ENCODE measurements around the gene OR2A1. TPM values are rescaled to one million over a fixed set of nuclear protein-coding genes. Genes with fewer than 3 reads are reported as not detected.
"Not testable (repeated sequence)": the region's sequence is repeated elsewhere in the genome, so short reads cannot be mapped to it uniquely, and the experiment has no call there.

OR2A1 gene
- total RNA-seq, 1 donor from 2014 or later: 0.16 TPM

DNA sequence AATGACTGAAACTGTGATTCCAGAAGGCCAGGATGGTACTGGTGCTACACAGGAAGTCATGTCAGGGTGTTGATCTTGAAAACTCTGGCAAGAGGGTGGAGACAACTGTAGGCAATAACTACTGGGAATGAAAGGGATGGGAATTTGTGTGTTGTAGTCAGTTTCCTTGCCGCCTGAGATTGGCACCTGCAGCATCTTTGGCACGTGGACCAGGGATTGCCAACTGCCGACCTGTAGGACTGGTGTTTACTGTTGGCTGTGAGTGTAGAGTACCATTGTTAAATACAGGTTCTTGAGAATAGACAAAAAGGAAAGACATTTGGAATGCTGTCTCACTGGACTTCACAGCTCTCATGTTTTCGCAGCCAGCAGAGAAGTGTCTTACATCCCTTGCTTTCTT, 11.1 kb downstream of the OR2A1 start:
- DNase-seq (ENCODE audit: low spot score): not testable (repeated sequence)

DNA sequence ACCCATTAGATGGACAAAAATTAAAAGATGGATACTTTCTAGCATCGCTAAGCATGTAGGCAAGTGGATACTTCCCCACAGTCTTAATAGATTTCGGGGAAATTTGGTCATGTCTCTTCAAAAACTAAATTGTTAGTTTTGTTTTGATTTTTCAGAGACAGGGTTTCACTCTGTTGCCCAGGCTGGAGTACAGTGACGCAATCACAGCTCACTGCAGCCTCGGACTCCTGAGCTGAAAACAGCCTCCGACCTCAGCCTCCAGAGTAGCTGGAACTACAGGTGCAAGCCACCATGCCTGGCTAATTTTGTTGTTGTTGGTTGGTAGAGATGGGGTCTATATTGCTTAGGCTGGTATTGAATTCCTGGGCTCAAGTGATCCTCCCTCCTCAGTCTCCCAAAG, 13.6 kb downstream of the OR2A1 start:
- DNase-seq (ENCODE audit: low spot score): not testable (repeated sequence)

DNA sequence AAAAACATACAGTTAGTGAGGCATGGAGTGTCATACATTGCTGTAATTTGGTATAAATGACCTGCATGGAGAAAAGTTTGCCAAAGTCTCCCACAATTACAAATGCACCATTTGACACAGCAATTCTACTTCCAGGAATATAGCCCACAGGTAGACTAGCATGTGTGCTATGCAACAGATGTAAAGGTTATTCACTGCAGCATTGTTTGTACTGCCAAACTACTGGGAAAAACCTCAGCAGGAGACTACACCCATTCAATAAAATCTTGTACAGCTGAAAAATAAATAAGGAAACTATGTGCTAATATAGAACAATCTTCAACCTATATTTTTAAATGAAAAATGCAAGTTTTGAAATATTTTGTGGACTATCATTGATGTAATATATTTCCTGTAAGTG, 17.8 kb downstream of the OR2A1 start:
- DNase-seq (ENCODE audit: low spot score): not testable (repeated sequence)

DNA sequence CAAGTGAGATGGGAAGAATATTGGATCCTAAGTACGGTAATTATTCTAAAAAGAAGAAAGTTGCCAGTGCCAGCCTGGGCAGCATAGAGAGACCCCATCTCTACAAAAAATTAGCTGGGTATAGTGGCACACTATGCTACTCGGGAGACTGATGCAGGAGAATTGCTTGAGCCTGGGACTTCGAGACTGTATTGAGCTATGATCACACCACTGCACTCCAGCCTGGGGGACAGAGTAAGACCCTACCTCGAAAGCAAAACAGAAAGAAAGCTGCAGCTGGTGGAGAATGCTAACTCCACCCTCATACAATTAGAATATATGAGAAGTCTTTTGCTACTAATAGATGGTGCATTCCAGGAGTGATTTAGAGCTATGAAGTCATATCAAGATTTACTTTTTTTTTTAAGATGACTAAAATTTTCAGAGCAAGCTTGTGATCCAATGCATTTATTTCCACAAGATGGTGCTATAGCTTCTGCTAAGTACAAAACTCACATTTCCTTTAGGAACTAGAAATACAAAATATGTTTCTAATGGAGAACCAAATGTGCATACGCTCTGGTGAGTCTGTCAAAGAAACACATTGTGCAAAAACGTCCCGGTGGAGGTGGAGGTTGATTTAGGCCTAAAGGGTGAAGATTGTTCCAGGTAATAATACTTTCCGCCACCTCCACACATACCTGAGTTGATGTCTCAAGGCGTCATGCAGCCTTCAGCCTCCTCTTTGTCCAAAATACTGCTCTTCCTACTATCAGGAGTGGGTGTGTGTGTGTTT, 19.2 kb downstream of the OR2A1 start:
- DNase-seq (ENCODE audit: low spot score): not testable (repeated sequence)

DNA sequence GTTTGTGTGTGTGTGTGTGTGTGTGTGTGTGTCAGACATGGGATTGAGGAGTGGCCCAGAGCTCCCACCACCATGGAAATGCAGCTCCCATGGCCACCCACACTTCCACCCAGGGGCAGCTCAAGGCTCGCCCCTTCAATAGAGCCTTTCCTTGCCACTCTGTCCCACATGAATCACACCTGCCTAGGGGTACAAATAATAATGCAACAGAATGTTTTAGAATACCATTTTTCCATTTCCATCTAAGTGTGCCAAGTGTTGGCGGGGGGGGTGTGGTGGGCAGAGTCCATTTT, 19.7 kb downstream of the OR2A1 start:
- not testable (repeated sequence) for DNase-seq (ENCODE audit: low spot score)

GRCh38 chr7:144348625-144349024, 36.4 kb downstream of the OR2A1 start:
- not testable (repeated sequence) for DNase-seq (ENCODE audit: low spot score)

- DNase-seq (ENCODE audit: low spot score): not testable (repeated sequence)
Measured at GRCh38 chr7:144351667-144352066, 39.4 kb downstream of the OR2A1 start.

DNA sequence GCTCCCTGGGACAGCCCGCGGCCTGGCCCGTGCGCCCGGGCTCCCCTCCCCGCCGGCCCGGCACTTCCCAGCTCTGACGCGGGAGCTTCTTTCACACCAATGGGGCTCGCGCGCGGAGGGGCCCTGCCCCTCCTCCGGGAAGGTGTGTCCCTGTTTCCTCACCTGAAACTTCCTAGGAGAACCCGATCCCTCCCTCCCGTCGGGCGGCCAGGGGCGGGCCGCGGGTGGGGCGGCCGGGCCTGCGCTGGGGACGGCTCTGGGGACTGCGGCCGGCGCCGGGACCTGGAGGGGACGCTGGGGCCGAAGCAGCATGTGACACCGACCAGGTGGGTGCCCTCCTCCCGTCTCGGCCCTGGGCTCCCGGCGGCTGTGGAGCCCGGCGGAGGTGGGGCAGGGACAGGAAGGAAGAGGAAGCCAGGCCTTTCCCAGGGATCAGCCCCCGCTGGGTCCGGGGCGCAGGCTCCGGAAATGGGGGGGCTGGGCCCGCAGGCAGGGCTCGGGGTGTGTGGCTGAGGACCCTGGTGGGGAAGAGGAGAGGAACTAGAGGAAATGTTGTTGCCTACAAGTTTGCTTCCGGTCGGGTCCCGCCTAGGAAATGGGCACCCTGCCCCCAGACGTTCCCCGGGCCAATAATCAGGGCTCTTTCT, 43.1 kb downstream of the OR2A1 start, which contains the start of gene ARHGEF5:
TSS of gene ARHGEF5 (plus strand) at position 227 of the 647 bp plus-strand sequence. CDS start 7,268 bp downstream, outside the sequence.
- DNase-seq (ENCODE audit: low spot score): not testable (repeated sequence)

GRCh38 chr7:144356185-144356584, 44.0 kb downstream of the OR2A1 start:
- DNase-seq (ENCODE audit: low spot score): not testable (repeated sequence)

DNA sequence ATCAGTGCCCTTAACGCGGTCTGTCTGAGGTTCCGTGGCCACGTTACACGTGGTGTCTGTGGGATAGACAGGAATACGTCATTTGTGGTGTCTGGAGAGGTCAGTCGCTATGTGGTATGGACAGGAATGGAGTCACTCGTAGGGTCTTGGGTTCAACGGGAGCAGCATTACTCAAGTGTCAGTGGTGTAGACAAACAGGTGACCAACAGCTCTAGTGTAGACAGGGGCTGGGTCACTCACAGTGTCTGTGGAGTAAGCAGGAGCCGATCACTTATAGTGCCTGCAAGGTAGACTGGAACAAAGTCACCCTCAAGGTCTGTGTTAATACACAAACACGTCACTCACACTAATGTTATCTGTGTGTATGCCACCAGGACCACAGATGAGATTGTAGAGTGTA, 44.6 kb downstream of the OR2A1 start:
- not testable (repeated sequence) for DNase-seq (ENCODE audit: low spot score)

DNA sequence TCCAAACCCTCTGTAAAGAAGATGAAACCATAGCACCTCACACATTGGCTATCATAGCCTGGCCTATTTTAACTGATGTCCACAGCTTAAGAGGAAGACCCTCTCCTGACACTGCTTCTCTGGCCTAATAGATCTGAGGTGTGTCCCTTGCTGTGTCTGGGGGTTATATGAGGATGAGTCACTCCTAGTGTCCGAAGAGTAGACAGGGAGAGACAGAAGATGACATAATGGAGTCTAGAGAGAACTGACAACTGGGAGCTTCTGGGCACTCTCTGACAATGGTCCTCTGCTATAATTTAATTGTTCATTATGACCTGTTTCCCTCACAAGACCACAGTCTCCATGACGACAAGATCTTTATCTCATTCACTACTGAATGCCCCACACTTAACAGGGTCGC, 49.8 kb downstream of the OR2A1 start:
- not testable (repeated sequence) for DNase-seq (ENCODE audit: low spot score)

DNA sequence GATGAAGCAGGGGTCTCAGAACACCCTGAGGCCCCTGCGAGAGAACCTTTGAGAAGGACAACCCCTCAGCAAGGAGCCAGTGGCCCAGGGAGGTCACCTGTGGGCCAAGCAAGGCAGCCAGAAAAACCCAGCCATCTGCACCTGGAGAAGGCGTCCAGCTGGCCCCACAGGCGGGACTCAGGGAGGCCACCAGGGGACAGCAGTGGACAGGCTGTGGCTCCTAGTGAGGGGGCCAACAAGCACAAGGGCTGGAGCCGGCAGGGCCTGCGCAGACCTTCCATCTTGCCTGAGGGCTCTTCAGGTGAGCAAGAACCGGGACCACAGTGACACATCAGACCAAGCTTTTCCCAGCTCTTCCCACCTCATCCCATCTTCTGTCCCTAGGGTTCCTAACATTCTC, 53.3 kb downstream of the OR2A1 start:
- DNase-seq (ENCODE audit: low spot score): not testable (repeated sequence)

GRCh38 chr7:144367250-144367649, 55.0 kb downstream of the OR2A1 start:
- DNase-seq (ENCODE audit: low spot score): not testable (repeated sequence)

DNA sequence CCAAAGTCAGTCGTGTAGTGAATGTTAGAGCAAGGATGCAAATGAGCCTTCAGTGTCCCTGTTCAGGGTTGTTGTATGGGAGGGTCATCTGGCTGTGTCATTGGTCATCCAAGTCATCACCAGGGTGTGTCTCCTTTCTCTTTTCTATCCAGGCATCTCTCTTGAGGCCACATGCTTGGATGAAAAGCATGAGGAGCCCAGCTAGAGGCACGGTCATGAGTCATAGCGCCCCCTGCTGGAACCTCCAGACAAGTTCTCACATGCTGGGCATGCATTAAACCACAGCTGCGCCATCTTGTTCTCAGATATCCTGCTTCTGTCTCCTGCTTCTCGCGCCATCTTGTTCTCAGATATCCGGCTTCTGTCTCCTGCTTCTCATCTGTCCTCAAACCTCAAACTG, 57.0 kb downstream of the OR2A1 start:
- DNase-seq (ENCODE audit: low spot score): not testable (repeated sequence)

Other genes with a start within 250 kb of the OR2A1 start
- gene OR2A25, start 242.6 kb upstream of the OR2A1 start, total RNA-seq: not detected
- not detected for gene OR2A12, start 226.1 kb upstream of the OR2A1 start, total RNA-seq
- not detected for gene OR2A2, start 202.8 kb upstream of the OR2A1 start, total RNA-seq
- not detected for gene OR2A14, start 189.2 kb upstream of the OR2A1 start, total RNA-seq
- gene CTAGE4, start 129.0 kb upstream of the OR2A1 start, total RNA-seq: 0.58 TPM
- 7.2 TPM for gene ARHGEF35, start 116.6 kb upstream of the OR2A1 start, total RNA-seq
- gene OR2A42, start 72.8 kb upstream of the OR2A1 start, total RNA-seq: not detected
- 3.8 TPM for gene OR2A7, start 47.6 kb upstream of the OR2A1 start, total RNA-seq
- gene CTAGE8, start 43.1 kb upstream of the OR2A1 start, total RNA-seq: 0.71 TPM
- 9.4 TPM for gene ARHGEF5, start 43.0 kb downstream of the OR2A1 start, total RNA-seq
- not detected for gene NOBOX, start 91.3 kb downstream of the OR2A1 start, total RNA-seq